Vagina (tissue), 2 donors: ENCODE measurements around the gene CD93.
A peak's percentile ranks its signal among the peaks of the same experiment; 100 is the strongest.

ENCODE experiments used
- CTCF ChIP-seq, 3 experiments: fragments of 450-650 bp in 2 of 3; fragments of 200-600 bp in 1 of 3; sonication (generic) in 1 of 3; IDR thresholded peaks; one replicate each; pipeline ENCODE4 v1.5.1; 2017 to 2019; ENCODE audit warnings: antibody characterized with exemption in 3 of 3, mild to moderate bottlenecking in 2 of 3, moderate library complexity in 2 of 3
- POLR2A ChIP-seq, 2 donors: fragments of 450-650 bp; IDR thresholded peaks; one replicate each; pipeline ENCODE4 v1.6.1; 2017; ENCODE audit warnings: antibody characterized with exemption in 2 of 2, mild to moderate bottlenecking in 2 of 2, moderate library complexity in 2 of 2
- POLR2AphosphoS5 ChIP-seq, 2 donors: sonication (generic); formaldehyde crosslinking; IDR thresholded peaks; one replicate each; pipeline ENCODE4 v1.9.0; 2017; ENCODE audit warnings: antibody characterized with exemption in 2 of 2, mild to moderate bottlenecking in 2 of 2, low read depth in 1 of 2; ENCODE audit not compliant: insufficient read depth in 1 of 2

DNA sequence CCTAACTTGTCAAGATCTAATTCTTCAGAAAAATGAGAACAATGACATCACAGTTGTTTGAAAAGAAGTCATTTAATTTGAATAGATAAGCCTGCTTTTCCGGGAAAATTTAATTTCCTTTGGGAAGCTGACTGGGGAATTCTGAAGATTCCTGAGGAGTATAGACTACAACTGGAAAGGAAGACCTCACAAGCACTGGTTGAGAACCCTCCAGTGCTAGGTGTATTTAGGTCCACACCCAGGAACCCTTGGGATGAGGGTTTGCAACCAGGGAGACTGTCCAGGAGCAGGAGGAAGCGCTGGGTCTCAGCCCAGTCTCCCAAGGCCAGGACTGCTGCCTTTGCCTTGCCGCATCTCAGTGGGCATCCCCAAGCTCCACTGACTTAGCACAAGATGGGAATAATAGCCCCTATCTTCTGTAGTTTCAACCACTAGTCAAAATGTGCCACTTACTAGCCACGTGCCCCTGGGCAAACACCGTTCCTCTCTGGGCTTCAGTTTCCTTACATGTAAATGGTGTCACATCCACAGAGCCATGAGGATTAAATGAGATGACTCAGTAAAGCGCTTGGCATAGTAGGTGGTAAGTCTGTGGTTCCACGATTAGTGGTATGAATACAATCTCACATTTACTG, 6.9 kb upstream of the CD93 start:
- no peak for TF ChIP-seq CTCF (IDR thresholded peaks at IDR 0.05)
- TF ChIP-seq POLR2A (IDR thresholded peaks at IDR 0.05): no peak
- peak in 1 of 2 donors; percentile 60 for TF ChIP-seq POLR2AphosphoS5 (IDR thresholded peaks at IDR 0.05; ENCODE audit: insufficient read depth in 1 of 2, low read depth in 1 of 2)
